Measurements from ENCODE around the gene GBA3.

The GBA3 gene

GRCh38 chr4:22692736-22693135 lies at the start of gene GBA3:
TSS of gene GBA3 (plus strand) at chr4:22692937.
- TF ChIP-seq CTCF (IDR thresholded peaks at IDR 0.05; ENCODE audit: low read depth, low read length, missing control alignments): no peak
- DNase-seq (ENCODE audit: low read depth): no peak
- H3K4me3 ChIP-seq (ENCODE audit: low read depth, low read length): no peak within 1 kb of the TSS

- H3K4me3 ChIP-seq (ENCODE audit: low read depth, low read length): no peak overlapping the region
- DNase-seq (ENCODE audit: low read depth): no peak
- no peak for TF ChIP-seq CTCF (IDR thresholded peaks at IDR 0.05; ENCODE audit: low read depth, low read length, missing control alignments)
Observed at GRCh38 chr4:22643952-22644351, 48.8 kb upstream of the GBA3 start.

GRCh38 chr4:22645481-22646182 lies 47.1 kb upstream of the GBA3 start:
- no peak for DNase-seq (ENCODE audit: low read depth)
- TF ChIP-seq CTCF (IDR thresholded peaks at IDR 0.05; ENCODE audit: low read depth, low read length, missing control alignments): no peak
- no peak overlapping the region for H3K4me3 ChIP-seq (ENCODE audit: low read depth, low read length)

GRCh38 chr4:22648996-22649395 lies 43.7 kb upstream of the GBA3 start:
- no peak for TF ChIP-seq CTCF (IDR thresholded peaks at IDR 0.05; ENCODE audit: low read depth, low read length, missing control alignments)
- no peak for DNase-seq (ENCODE audit: low read depth)
- H3K4me3 ChIP-seq (ENCODE audit: low read depth, low read length): no peak overlapping the region

- DNase-seq (ENCODE audit: low read depth): no peak
- no peak for TF ChIP-seq CTCF (IDR thresholded peaks at IDR 0.05; ENCODE audit: low read depth, low read length, missing control alignments)
Observed at GRCh38 chr4:22650771-22651170, 42.0 kb upstream of the GBA3 start.

GRCh38 chr4:22653752-22654151 lies 39.0 kb upstream of the GBA3 start:
- no peak overlapping the region for H3K4me3 ChIP-seq (ENCODE audit: low read depth, low read length)
- DNase-seq (ENCODE audit: low read depth): no peak
- no peak for TF ChIP-seq CTCF (IDR thresholded peaks at IDR 0.05; ENCODE audit: low read depth, low read length, missing control alignments)

More at GRCh38 chr4:22650771-22651170, 42.0 kb upstream of the GBA3 start:
- no peak overlapping the region for H3K4me3 ChIP-seq (ENCODE audit: low read depth, low read length)

- H3K4me3 ChIP-seq (ENCODE audit: low read depth, low read length): no peak overlapping the region
- TF ChIP-seq CTCF (IDR thresholded peaks at IDR 0.05; ENCODE audit: low read depth, low read length, missing control alignments): no peak
- no peak for DNase-seq (ENCODE audit: low read depth)
Observed at GRCh38 chr4:22661443-22661842, 31.3 kb upstream of the GBA3 start.

Measured in GM12864 (cell line).